K562 (cell line): ENCODE measurements around the gene GRK3. TPM values are rescaled to one million over a fixed set of nuclear protein-coding genes. Genes with fewer than 3 reads are reported as not detected.

Experiments
- ATAC-seq: fragments of 200-7000 bp; cut with Tn5 transposase; 3 replicates; pipeline ENCODE4 v1.9.1; 2020; ENCODE audit warnings: moderate library complexity
- BruUV-seq: library from RNA; stranded (reverse); fragments of 400-500 nt; replicated peaks from 2 replicates; lab custom pipeline; 2021; lab: Mats Ljungman, UMichigan
- CTCF ChIA-PET: fragments of 300-600 bp; formaldehyde crosslinking; extraction: SDS; loops from one replicate; lab custom pipeline; 2021; ENCODE audit warnings: low intra/inter-chr PET ratio; lab: Yijun Ruan, JAX
- POLR2A ChIA-PET: fragments of 300-600, 350-650 bp; sonication (Branson Sonifier 250); formaldehyde crosslinking; extraction: SDS; loops from one replicate; lab custom pipeline; 2021; ENCODE audit warnings: antibody characterized with exemption, inconsistent platforms; lab: Yijun Ruan, JAX
- DNase-seq, 4 experiments: peaks; one replicate each; pipeline versions ENCODE4 v3.0.0 to v3.0.0-alpha.2; 2011 to 2018; ENCODE audit warnings: low spot score in 3 of 4, mixed read lengths in 3 of 4; ENCODE audit errors: extremely low read depth in 1 of 4
- FAIRE-seq: peaks from 2 replicates; lab custom pipeline; 2011; peaks lifted over from hg19 to GRCh38; lab: Jason Lieb, UNC
- H2AFZ ChIP-seq: 2 replicates; pipeline ENCODE4 v1.6.0; 2011; ENCODE audit warnings: low read depth, low read length, control low read depth, inconsistent platforms
- H3K27ac ChIP-seq: fragments of 200-600 bp; 3 replicates; pipeline ENCODE4 v1.8.0; 2011; ENCODE audit warnings: low read depth, mild to moderate bottlenecking, control low read depth, inconsistent platforms, low read length, moderate library complexity, mixed read lengths; ENCODE audit errors: extremely low read depth
- H3K27me3 ChIP-seq, 2 experiments: fragments of 300-600 bp in 1 of 2; 2 replicates in 1 of 2; 3 replicates in 1 of 2; pipeline versions ENCODE4 v1.6.0 to v1.8.0; 2011; ENCODE audit warnings: inconsistent platforms in 2 of 2, low read length in 2 of 2, mild to moderate bottlenecking in 1 of 2, mixed read lengths in 1 of 2, moderate library complexity in 1 of 2; ENCODE audit not compliant: control insufficient read depth in 2 of 2, insufficient read depth in 2 of 2
- H3K36me3 ChIP-seq: fragments of 300-600 bp; 3 replicates; pipeline ENCODE4 v1.8.0; 2011; ENCODE audit warnings: mild to moderate bottlenecking, low read length, inconsistent platforms; ENCODE audit not compliant: control insufficient read depth, insufficient read depth
- H3K4me1 ChIP-seq, 2 experiments: fragments of 200-600 bp in 1 of 2; replicated peaks in 1 of 2; 2 replicates in 1 of 2; 3 replicates in 1 of 2; pipeline versions ENCODE4 v1.5.1 to v1.8.0; 2011; ENCODE audit warnings: inconsistent platforms in 2 of 2, low read length in 2 of 2, mild to moderate bottlenecking in 1 of 2, mixed read lengths in 1 of 2, moderate library complexity in 1 of 2; ENCODE audit not compliant: control insufficient read depth in 2 of 2, insufficient read depth in 2 of 2
- H3K4me2 ChIP-seq: 2 replicates; pipeline ENCODE4 v1.6.1; 2011; ENCODE audit warnings: low read length, control low read depth, inconsistent platforms, mixed read lengths; ENCODE audit not compliant: insufficient read depth
- H3K4me3 ChIP-seq: fragments of 200-600 bp; sonication (generic), shearing (Covaris generic); 2 replicates; pipeline ENCODE4 v1.5.1; 2016; ENCODE audit warnings: control low read depth, inconsistent platforms
- H3K79me2 ChIP-seq: fragments of 200-600 bp; 3 replicates; pipeline ENCODE4 v1.8.0; 2011; ENCODE audit warnings: low read length, inconsistent platforms; ENCODE audit not compliant: control insufficient read depth, insufficient read depth
- H3K9ac ChIP-seq, 2 experiments: 2 replicates each; pipeline versions ENCODE4 v1.6.0 to v1.6.1; 2011; ENCODE audit warnings: low read depth in 2 of 2, low read length in 2 of 2, control low read depth in 1 of 2, inconsistent platforms in 1 of 2, mild to moderate bottlenecking in 1 of 2, mixed read lengths in 1 of 2; ENCODE audit not compliant: insufficient read depth in 1 of 2
- H3K9me1 ChIP-seq: one replicate; pipeline ENCODE4 v1.6.0; 2011; ENCODE audit warnings: inconsistent platforms, mild to moderate bottlenecking, low read length, moderate library complexity; ENCODE audit not compliant: control insufficient read depth, insufficient read depth
- H3K9me3 ChIP-seq: replicated peaks from 2 replicates; pipeline ENCODE4 v1.5.1; 2011; ENCODE audit warnings: low read depth, low read length, inconsistent platforms; ENCODE audit not compliant: control insufficient read depth, insufficient read depth
- H4K20me1 ChIP-seq: replicated peaks from 2 replicates; pipeline ENCODE4 v1.6.1; 2011; ENCODE audit warnings: low read length, inconsistent platforms, mixed read lengths; ENCODE audit not compliant: control insufficient read depth, insufficient read depth
- NFE2 ChIP-seq: IDR thresholded peaks from 2 replicates; pipeline ENCODE4 v1.6.1; 2014; ENCODE audit warnings: antibody characterized with exemption, low read depth
- SIRT6 ChIP-seq: IDR thresholded peaks from one replicate; pipeline ENCODE4 v1.6.1; 2012; ENCODE audit warnings: low read depth, mild to moderate bottlenecking, control low read depth, inconsistent platforms, low read length, moderate library complexity
- ZNF316 ChIP-seq: fragments of 450-650 bp; IDR thresholded peaks from 2 replicates; pipeline ENCODE4 v1.6.1; 2016
- ZNF766 ChIP-seq: fragments of 200-800 bp; sonication (Bioruptor generic); conservative IDR thresholded peaks from 2 replicates; pipeline ENCODE4 v1.6.1; 2016; ENCODE audit warnings: missing genetic modification characterization, missing compliant biosample characterization
- WGBS: fragments of 100-300 bp; shearing (Covaris generic); methylation state at CpG from one replicate; pipeline ENCODE4 v1.1.6; 2016; ENCODE audit warnings: low coverage, mixed read lengths; ENCODE audit not compliant: insufficient coverage; ENCODE audit errors: missing lambda C conversion rate; 5-methylcytosine and 5-hydroxymethylcytosine counted together
- in situ Hi-C: fragments of 300-500 bp; cut with MboI; formaldehyde crosslinking; loops from 4 replicates; pipeline ENCODE4 v1.15.0; 2018; ENCODE audit warnings: inconsistent platforms, mixed read lengths
- intact Hi-C: fragments of 100-400 bp; cut with micrococcal nuclease; formaldehyde crosslinking; loops from 2 replicates; pipeline ENCODE4 v1.14.2; 2022
- polyA plus RNA-seq, 8 experiments: library from polyadenylated mRNA; depleted of rRNA in 4 of 8; stranded (reverse) in 5 of 8; unstranded in 3 of 8; fragments of >200 nt; fragmentation: Nextera tagmentation in 2 of 8; fragmentation: Illumina TruSeq in 1 of 8; extraction: Ambion mirVana in 2 of 8; extraction: Trizol in 1 of 8; gene quantifications; 2 replicates each; pipeline versions ENCODE4 v1.2.1 to v1.2.3, GENCODE V29; 2011 to 2014; ENCODE audit warnings: inconsistent platforms in 1 of 8, missing spikeins in 1 of 8
- total RNA-seq, 7 experiments: library from RNA; depleted of rRNA in 6 of 7; stranded (reverse); fragments of >200 nt in 6 of 7; fragmentation: Illumina TruSeq in 2 of 7; extraction: Trizol in 2 of 7; gene quantifications; 2 replicates each; pipeline versions ENCODE4 v1.2.1 to v1.2.3, GENCODE V29; 2011 to 2021; ENCODE audit warnings: low replicate concordance in 1 of 7
- TF ChIP-seq, protein P1 (sequence below): sonication (generic); formaldehyde crosslinking; IDR thresholded peaks from 2 replicates; pipeline ENCODE4 v1.9.0; 2022; ENCODE audit warnings: mild to moderate bottlenecking, missing genetic modification reagents

Gene GRK3
- total and polyA plus RNA-seq, 9 of the 15 experiments (the other 6 are each of a cell fraction or from before 2014, with no cell fraction given): 1.4 to 7.6 (median 3.6) TPM

DNA sequence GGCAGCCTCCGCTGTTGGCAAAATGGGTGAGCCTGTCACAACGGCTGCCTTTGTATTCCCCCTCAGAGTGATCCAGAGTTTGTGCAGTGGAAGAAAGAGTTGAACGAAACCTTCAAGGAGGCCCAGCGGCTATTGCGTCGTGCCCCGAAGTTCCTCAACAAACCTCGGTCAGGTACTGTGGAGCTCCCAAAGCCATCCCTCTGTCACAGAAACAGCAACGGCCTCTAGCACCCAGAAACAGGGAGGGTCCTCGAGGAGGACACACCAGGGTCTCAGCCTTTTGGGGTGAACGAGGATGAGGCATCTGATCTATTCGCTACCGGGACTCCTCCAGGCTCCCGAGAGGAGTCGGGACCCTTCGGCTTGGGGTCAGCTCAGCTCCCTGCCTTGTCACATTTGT is 157.7 kb downstream of the GRK3 start (continued):
- TF ChIP-seq, protein P1, sequence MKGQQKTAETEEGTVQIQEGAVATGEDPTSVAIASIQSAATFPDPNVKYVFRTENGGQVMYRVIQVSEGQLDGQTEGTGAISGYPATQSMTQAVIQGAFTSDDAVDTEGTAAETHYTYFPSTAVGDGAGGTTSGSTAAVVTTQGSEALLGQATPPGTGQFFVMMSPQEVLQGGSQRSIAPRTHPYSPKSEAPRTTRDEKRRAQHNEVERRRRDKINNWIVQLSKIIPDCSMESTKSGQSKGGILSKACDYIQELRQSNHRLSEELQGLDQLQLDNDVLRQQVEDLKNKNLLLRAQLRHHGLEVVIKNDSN (CRISPR knock-in tag): no peak
- TF ChIP-seq ZNF766 (CRISPR knock-in tag): no peak

DNA sequence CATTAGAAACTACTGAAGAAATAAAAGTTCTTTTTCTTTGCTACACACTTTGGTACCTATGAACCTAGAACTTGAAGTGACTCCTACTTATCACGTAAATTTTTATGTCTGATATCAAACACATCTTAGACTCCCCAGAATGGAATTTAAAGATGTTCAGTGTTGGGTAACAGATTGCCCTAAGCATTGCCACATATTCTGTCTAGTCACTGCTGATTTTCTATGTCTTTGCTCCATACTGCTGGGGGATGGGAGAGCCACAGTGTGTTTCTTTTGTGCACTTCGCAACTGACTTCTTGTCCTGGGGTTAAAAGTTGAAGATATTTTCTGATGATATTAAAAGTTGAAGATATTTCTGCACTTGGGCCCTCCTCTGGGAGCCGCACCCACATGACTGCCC is 158.2 kb downstream of the GRK3 start:
- in situ Hi-C loops: no loop called here
- H3K27me3 ChIP-seq: no peaks in the 10 kb centered on the region
- no peaks in the 10 kb centered on the region for H4K20me1 ChIP-seq
- ATAC-seq (no peak), DNase-seq (no peak), FAIRE-seq (no peak)
- 51% methylated on average over 3 of the region's 3 CpGs for WGBS
- intact Hi-C loops: no loop called here
- no peak overlapping the region for H2AFZ ChIP-seq
- no peak overlapping the region for H3K4me2 ChIP-seq
- no peak overlapping the region for H3K9ac ChIP-seq
- no peaks in the 10 kb centered on the region for H3K79me2 ChIP-seq
- TF ChIP-seq ZNF316 (peak; percentile 43; the same call in 1 of the 2 replicates), SIRT6 (no peak), NFE2 (peak; percentile 49; the same call in 1 of the 2 replicates)
- H3K9me3 ChIP-seq: no peaks in the 10 kb centered on the region
- H3K9me1 ChIP-seq: no peaks in the 10 kb centered on the region
- no TSS peak for BruUV-seq
- peaks cover 3 to 16% of the 10 kb centered on the region in 2 experiments; a peak in 4 of 5 replicates for H3K4me1 ChIP-seq
- no peaks in the 10 kb centered on the region for H3K36me3 ChIP-seq
- ChIA-PET CTCF (no interaction called here), POLR2A (interaction anchor here (0.8 kb wide), 1 partner anchor 12 kb away, joined by 3 read pairs; no protein-coding TSS in a partner anchor)
- no peak overlapping the region for H3K27ac ChIP-seq
- H3K4me3 ChIP-seq: no peak overlapping the region
